Right ventricle myocardium superior (tissue), 1 donor: ENCODE data around the gene WDPCP. TPM values are rescaled to one million over a fixed set of nuclear protein-coding genes. Genes with fewer than 3 reads are reported as not detected.
A peak's percentile ranks its signal among the peaks of the same experiment; 100 is the strongest.
"Not testable (repeated sequence)": the region's sequence is repeated elsewhere in the genome, so short reads cannot be mapped to it uniquely, and the experiment has no call there.

Source experiments
- ATAC-seq: fragments of 200-7000 bp; cut with Tn5 transposase; one replicate; pipeline ENCODE4 v1.9.1; 2020; ENCODE audit warnings: mild to moderate bottlenecking; ENCODE audit not compliant: poor library complexity
- DNase-seq: peaks from one replicate; pipeline ENCODE4 v3.0.0-alpha.2; 2020
- intact Hi-C: fragments of 100-400 bp; cut with DNase I; formaldehyde crosslinking; loops from one replicate; pipeline ENCODE4 v1.11.2; 2022
- long read RNA-seq: library from polyadenylated mRNA; unstranded; transcript quantifications from one replicate; pipeline ENCODE4 v2.0.0, GENCODE V29; 2021
- total RNA-seq: library from RNA; stranded (reverse); fragmentation: NEBNext Ultra II Directional; extraction: Animal tissue kit (Norgen Biotek cat#: 25700); gene quantifications from one replicate; pipeline ENCODE4 v1.2.1, GENCODE V29; 2021
- donor health status: DM: no; HTN: yes; CAD: no; lungs with severe emphysema.

WDPCP gene
- 12.8 TPM for total RNA-seq
- long read RNA-seq, transcript WDPCP-201 (18 exons, 3,392 nt), result major isoform, 8 of 26 reads
- long read RNA-seq, partial matches to known transcripts, result 4 of 26 reads
- long read RNA-seq, other reads (novel, unspliced or antisense), result 14 of 26 reads

- peak; percentile 94 for ATAC-seq
These were observed at the start of gene WDPCP, which contains the start of gene MDH1 for GRCh38 chr2:63588385-63589147. WDPCP (minus strand) TSS chr2:63588477; CDS start chr2:63588271, 206 bp downstream. MDH1 (plus strand) TSS chr2:63588963; CDS start chr2:63589044, 81 bp downstream.

DNA sequence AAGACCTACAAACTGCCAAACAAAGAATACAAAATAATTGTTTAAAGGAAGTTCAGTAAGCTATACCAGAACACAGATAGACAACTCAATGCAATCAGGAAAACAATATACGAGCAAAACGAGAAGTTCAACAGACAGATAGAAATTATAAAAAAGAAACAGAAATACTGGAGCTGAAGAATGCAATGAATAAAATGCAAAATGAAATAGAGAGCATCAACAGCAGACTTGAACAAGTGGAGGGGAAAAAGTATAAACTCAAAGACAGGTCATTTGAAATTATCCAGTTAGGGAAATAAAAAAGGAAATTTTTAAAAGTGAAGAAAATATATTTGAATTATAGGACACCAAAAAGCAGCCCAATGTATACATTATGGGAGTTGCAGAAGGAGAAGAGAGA is 44.1 kb upstream of the WDPCP start:
- ATAC-seq (no peak), DNase-seq (no peak)
- intact Hi-C loops, result no loop called here

More at GRCh38 chr2:63588385-63589147, at the start of gene WDPCP, which contains the start of gene MDH1:
- intact Hi-C loops, result no loop called here
- peak; percentile 96 for DNase-seq

- intact Hi-C loops, result no loop called here
- ATAC-seq (no peak), DNase-seq (no peak)
These were observed 43.2 kb upstream of the WDPCP start for GRCh38 chr2:63631501-63631900.

- intact Hi-C loops, result no loop called here
- DNase-seq, result no peak
- no peak for ATAC-seq
These were observed 40.2 kb upstream of the WDPCP start for GRCh38 chr2:63628403-63628942.

DNA sequence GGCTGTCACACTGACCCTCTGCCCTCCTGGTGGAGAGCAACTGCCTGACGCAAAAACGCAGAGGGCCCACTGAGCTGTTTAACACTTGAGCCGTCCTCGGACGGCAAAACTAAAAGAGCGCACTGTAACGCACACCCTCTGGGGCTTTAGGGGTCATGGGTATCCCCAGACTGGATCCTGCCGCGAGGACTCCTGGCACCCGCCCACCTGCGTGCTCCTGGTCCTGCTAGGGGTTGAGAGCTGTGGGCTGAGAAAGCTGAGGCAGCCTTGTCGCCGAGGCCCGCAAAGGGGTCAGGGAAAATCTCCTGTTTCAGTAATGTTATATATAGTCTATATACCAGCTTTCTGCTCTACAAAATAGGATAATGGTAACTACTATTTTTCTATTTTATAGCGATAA is 39.6 kb upstream of the WDPCP start:
- no peak for ATAC-seq
- DNase-seq, result no peak
- intact Hi-C loops, result no loop called here

DNA sequence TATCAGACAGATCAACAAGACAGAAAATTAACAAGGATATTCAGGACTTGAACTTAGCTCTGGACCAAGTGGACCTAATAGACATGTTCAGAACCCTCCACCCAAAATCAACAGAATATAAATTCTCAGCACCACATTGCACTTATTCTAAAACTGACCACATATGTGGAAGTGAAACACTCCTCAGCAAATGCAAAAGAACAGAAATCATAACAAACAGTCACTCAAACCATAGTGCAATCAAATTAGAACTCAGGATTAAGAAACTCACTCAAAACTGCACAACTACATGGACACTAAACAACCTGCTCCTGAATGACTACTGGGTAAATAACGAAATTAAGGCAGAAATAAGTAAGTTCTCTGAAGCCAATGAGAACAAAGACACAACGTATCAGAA is 35.5 kb upstream of the WDPCP start:
- ATAC-seq, intact Hi-C loops: not testable (repeated sequence)

GRCh38 chr2:63622751-63623150 is 34.5 kb upstream of the WDPCP start:
- DNase-seq, result no peak
- ATAC-seq, result no peak
- intact Hi-C loops, result no loop called here

More for the DNA sequence above, 35.5 kb upstream of the WDPCP start:
- not testable (repeated sequence) for DNase-seq

DNA sequence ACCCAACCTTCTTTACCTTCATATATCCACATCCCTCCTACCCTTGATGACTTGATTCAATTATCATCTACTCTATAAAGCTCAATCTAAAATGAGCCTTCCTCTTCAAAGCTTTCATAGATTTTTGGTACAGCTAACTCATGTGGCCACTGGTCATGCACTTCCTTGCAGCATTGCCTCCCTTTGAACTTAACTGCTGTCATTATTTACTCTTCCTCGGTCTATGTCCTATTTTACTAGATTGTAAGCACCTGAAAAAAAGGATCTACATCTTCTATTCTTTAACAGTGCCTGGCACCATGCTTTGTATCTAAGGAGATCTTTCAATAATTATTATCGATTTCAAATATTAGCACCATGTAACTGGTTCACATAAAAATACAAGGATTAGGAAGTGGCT is 31.1 kb upstream of the WDPCP start:
- intact Hi-C loops, result no loop called here
- no peak for DNase-seq
- no peak for ATAC-seq

- ATAC-seq, result no peak
- intact Hi-C loops, result no loop called here
These were observed 29.1 kb upstream of the WDPCP start for GRCh38 chr2:63617366-63617765.

DNA sequence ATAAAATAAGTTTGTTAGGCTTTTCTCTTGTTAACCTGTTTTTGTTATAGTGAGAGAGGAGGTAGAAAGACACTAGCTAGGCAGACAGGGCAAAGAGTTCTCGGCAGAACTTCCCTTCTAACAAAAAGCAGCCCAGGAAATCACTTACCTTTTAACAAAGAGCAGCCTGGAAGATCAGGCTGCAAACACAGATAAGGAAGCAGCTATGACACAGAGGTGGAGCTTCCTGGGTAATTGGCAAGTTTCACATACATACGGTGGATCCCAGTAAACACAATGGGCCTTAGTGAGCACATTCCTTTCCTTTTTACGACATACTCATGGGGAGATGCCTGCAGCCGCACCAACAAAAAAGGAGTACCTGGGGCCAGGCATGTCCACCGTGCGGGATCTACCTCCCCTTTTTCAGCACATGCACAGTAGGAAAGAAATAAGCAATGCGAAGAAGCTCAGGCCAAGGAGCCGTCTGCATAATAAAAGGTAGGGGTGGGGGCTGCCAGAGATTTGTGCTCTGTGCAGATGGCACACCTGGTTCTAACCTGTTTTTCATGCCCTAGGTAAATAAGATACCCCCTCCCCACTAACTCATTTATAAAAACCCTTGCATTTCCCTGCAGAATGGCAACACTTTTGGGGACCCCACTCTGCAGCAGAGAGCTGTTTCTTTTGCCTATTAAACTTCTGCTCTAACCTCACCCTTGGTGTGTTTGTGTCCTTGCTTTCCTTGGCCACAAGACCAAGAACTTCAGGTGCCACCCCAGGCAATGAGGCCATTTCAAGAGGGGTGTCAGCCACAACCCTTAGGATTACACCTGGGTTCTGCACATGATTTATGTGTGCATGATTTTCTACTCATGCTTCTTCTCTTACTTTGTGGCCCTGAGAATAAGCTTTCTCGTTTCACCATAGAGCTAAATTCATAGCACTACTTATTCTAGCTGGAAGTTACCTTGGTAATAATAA is 27.0 kb upstream of the WDPCP start:
- intact Hi-C loops, result no loop called here
- ATAC-seq, result no peak
- DNase-seq, result no peak

More at GRCh38 chr2:63617366-63617765, 29.1 kb upstream of the WDPCP start:
- DNase-seq, result no peak

DNA sequence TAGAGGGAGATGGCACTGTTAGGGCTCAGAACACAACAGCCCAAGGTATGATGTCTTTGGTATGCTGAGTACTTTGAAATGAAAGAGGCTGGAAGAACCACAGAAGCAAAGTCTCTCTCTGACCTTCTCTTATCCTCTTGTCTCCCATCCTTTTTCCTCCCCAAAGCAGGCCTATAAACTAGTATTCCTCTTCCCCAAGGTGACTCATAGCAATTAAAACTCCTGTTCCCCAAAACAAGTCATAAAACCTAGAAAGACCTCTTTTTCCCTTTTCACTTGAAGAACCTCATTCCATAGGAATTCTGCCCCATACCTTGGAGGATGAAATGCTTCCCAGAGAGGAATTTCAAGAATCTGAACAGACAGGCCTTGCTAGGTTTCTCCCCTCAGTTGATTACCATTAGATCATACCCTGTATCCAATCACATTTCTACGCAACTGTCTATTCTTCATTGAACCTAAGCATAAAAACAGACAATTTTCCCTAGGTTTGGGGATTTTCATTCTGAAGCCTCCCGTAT is 26.2 kb upstream of the WDPCP start:
- no peak for ATAC-seq
- no peak for DNase-seq
- intact Hi-C loops, result no loop called here

- ATAC-seq (no peak), DNase-seq (no peak)
- intact Hi-C loops, result no loop called here
These were observed 25.2 kb upstream of the WDPCP start for GRCh38 chr2:63613391-63613901.

GRCh38 chr2:63610525-63610924 is 22.2 kb upstream of the WDPCP start:
- no peak for DNase-seq
- no peak for ATAC-seq
- intact Hi-C loops, result no loop called here

- ATAC-seq, result peak; percentile 14
- intact Hi-C loops, DNase-seq: not testable (repeated sequence)
These were observed 20.6 kb upstream of the WDPCP start for GRCh38 chr2:63608865-63609264.

- no peak for ATAC-seq
- intact Hi-C loops, result no loop called here
- DNase-seq, result no peak
These were observed 16.4 kb upstream of the WDPCP start for GRCh38 chr2:63604666-63605065.

GRCh38 chr2:63600881-63601460 is 12.7 kb upstream of the WDPCP start:
- ATAC-seq, result no peak
- intact Hi-C loops, result no loop called here
- no peak for DNase-seq

GRCh38 chr2:63598981-63599380 is 10.7 kb upstream of the WDPCP start:
- intact Hi-C loops, result no loop called here
- ATAC-seq, result no peak
- DNase-seq, result no peak

DNA sequence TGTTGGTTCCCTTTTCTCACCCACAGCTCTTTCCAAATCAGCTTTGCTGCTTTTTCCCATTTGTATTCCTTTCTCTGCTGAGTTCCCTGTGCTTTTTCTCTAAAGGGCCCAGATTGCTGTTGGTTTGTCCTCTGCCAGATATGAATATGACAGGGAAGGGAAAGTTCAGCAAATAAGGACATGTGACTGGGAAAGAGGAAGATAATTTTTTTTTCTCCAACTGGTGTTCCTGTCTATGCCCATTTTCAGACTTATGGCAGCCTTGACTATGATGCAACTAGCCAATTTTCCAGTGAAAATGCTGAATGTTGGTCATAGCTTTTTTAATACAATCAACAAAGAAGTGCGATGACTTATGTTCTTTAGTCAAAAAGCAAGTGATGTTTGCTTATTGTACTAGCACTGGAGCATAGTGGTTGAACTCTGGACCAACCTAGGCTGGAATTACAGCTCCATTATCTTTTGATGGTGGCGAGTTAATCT is 8.2 kb upstream of the WDPCP start:
- intact Hi-C loops, result no loop called here
- ATAC-seq, result no peak

More for the DNA sequence above, 8.2 kb upstream of the WDPCP start:
- no peak for DNase-seq
